Measurements from ENCODE around the gene MYH9. TPM values are rescaled to one million over a fixed set of nuclear protein-coding genes. Genes with fewer than 3 reads are reported as not detected.
"Not testable (repeated sequence)": the region's sequence is repeated elsewhere in the genome, so short reads cannot be mapped to it uniquely, and the experiment has no call there.

MYH9 gene
- total RNA-seq, 1 experiment from 2014 or later: 69.7 TPM

DNA sequence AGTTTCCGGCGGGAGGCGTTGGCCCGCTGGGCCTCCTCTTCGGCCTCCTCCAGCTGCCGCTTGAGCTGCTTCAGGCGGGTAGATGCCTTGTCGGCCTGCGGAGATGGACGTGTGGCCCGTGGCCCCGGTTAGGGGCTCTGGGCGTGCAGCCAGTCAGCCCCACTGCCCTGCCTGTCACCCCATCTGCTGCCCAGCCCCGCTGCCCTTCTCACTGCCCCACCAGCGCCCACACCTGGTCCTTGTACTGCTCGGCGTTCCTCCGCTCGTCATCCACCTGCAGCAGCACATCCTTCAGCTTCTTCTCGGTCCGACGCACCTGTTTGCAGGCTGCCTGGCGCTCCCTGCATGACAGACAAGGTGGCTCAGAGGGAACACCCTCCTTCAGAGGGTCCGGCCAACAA is 103.6 kb downstream of the MYH9 start:
- in situ Hi-C loops (cut with HindIII; ENCODE audit: low pct_unique_long_range_greater_than_20kb, low sequenced_read_pairs): no loop called here
- no peak for DNase-seq (ENCODE audit: low read depth, low spot score)

DNA sequence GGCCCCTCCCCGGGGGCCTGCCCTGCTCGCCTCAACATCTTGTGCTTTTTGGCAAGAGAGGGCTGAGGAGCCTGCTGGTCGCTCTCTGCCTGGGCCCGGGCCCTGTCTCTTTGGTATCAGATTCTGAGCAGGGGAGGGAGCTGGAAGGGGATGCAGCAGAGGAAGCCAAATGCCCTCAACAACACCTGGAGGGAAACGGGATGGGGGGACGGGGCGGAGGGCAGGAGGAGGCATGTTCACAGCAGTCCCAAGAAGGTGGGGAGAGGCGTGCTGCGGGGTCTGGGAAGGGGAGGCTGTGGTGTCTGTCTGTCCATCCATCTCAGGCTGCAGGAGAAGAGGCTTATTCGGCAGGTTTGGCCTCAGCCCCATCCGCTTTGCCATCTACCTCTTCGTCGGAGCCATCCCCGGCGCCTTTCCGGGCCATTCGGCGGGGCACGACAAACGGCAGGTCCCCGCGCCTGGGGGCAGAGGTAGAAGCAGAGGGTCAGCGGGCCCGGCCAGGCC is 105.4 kb downstream of the MYH9 start:
- no peak for DNase-seq (ENCODE audit: low read depth, low spot score)
- in situ Hi-C loops (cut with HindIII; ENCODE audit: low pct_unique_long_range_greater_than_20kb, low sequenced_read_pairs): no loop called here

DNA sequence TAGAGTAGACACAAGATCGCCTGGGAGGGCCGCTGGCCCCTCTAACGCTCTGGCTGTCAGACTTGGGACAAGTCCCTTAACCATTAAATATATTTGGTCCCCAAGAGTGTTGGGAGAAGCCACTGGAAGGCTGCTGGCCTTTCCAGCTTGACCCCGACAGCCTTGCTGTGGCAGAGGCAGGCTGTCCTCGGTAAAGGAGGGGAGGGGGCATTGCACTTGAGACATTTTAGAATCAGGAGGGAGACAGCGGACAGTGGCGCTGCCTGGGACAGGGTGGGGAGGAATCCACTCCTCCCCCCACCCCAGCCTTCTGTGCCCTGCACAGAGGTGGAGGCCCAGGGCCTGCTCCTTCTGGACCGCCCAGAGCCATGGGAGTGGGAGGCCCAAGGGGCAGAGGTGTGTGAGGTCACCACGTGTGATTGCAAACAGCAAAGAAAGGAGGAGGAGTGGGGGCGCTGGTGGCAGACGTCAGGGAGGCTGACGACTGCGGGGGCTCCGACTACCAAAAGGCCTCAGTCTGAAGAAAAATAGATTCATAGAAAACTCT is 105.9 kb downstream of the MYH9 start:
- in situ Hi-C loops (cut with HindIII; ENCODE audit: low pct_unique_long_range_greater_than_20kb, low sequenced_read_pairs): no loop called here
- no peak for DNase-seq (ENCODE audit: low read depth, low spot score)

DNA sequence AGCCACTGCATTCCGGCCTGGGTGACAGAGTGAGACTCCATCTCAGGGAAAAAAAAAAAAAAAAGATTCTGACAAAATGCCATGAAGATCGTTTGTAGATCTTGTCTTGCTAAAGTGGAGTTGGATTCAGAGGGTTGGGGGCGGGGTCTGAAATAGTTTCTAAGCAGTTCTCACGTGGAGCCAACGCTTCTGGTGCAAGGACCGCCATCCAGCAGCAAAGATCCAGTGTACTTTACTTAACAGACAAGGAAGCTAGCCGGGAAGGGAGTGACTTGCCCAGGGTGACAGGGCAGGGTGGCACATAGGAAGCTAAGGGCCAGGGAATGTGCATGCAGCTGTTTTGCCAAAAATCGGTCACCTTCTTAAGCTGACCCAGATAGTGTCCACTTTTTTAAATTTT is 107.4 kb downstream of the MYH9 start:
- in situ Hi-C loops (cut with HindIII; ENCODE audit: low pct_unique_long_range_greater_than_20kb, low sequenced_read_pairs): no loop called here
- no peak for DNase-seq (ENCODE audit: low read depth, low spot score)

DNA sequence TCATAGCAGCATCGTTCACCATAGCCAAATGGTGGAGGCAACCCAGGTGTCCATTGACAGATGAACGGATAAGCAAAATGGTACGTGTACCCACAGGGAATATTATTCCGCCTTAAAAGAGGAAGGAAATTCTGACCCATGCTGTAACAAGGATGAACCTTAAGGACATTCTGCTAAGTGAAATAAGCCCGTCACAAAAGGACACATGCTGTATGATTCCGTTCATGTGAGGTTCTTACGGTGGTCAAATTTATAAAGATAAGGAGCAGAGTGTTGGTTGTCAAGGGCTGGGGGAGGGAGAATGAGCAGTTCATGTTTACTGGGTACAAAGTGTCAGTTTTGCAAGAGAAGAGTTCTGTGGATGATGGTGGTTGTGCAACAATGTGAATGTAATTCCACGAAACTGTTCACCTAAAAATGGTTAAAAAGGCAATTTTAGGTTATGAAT is 108.5 kb downstream of the MYH9 start:
- in situ Hi-C loops (cut with HindIII; ENCODE audit: low pct_unique_long_range_greater_than_20kb, low sequenced_read_pairs): no loop called here

DNA sequence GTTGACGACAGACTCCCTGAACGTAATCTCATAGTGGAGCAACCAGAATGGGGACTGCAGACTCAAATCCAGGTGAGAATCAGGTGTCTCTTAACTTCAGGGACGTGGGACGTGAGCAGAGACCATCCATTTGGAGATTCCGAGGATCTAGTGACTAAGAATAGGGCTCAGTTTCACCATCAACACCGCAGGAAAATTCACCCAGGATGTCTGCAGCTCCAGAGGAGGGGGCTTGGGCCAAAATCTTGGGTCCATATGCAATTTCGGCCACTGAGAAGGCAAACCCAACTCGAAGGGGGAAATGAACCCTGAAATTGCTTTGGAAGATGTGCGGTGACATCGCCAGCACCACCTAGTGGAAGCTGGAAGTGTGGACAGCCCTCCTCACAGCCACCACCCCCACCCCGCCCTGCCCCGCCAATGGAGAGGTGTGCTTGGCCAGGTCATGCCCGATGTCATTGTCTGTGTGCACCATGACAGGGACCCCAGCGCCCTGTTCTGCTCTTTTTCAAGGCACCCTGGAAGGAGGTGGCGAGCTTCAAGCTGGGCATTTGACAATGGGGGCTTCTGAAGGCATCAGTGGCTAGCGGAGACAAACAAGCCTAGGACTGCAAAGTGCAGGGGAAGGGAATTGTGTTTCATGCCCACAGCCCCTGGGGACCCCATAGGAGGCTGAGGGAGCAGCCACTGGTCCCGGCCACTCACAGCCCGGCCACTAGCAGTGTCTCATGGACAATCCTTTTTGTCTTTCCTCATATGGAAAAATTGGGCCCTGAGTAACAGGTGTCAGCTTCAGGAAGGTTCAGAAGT is 110.1 kb downstream of the MYH9 start:
- DNase-seq (ENCODE audit: low read depth, low spot score): peak; percentile 70
- in situ Hi-C loops (cut with HindIII; ENCODE audit: low pct_unique_long_range_greater_than_20kb, low sequenced_read_pairs): no loop called here

More for the DNA sequence above, 108.5 kb downstream of the MYH9 start:
- no peak for DNase-seq (ENCODE audit: low read depth, low spot score)

DNA sequence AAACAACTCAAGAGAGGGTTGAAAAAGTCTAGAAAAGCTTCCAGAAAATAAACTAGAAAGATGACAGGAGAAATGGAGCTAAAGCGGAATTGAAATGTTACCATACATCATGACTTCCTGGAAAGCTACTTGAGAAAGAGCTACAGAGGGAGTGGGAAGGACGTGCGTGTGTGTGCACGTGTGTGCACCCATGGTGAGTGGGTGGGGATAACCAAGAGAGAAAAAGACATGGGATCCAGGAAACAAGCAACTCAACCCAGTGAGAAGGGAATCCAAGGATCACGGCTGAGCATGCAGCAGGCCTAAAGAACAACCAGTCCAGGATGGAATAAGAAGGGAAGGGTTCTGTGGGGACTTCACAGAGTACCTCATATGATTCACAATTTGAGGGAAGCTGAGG is 113.2 kb downstream of the MYH9 start:
- no peak for DNase-seq (ENCODE audit: low read depth, low spot score)
- in situ Hi-C loops (cut with HindIII; ENCODE audit: low pct_unique_long_range_greater_than_20kb, low sequenced_read_pairs): no loop called here

DNA sequence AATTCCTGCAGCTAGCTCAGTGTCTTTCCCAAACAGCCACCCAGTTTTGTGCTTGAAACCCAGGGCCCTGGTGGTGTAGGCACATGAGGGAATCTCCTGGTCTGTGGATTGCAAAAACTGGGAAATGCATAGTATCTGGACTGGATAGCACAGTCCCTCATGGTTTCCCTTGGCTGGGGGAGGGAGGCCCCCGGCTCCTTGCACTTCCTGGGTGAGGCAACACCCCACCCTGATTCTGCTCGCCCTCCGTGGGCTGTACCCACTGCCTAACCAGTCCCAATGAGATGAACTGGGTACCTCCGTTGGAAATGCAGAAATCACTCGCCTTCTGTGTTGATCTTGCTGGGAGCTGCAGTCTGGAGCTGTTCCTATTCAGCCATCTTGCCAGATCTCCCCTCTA is 115.8 kb downstream of the MYH9 start:
- DNase-seq (ENCODE audit: low read depth, low spot score); in situ Hi-C loops (cut with HindIII; ENCODE audit: low pct_unique_long_range_greater_than_20kb, low sequenced_read_pairs): not testable (repeated sequence)

DNA sequence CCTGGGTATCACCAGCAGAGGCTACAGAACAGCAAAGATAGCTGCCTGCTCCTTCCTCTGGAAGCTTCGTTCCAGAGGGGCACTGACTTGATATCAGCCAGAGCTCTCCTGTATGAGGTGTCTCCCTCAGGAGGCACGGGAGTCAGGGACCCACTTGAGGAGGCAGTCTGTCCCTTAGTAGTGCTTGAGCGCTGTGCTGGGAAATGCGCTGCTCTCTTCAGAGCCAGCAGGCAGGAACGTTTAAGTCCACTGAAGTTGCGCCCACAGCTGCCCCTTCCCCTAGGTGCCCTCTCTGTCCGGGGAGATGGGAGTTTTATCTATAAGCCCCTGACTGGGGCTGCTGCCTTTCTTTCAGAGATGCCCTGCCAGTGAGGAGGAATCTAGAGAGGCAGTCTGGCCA is 116.5 kb downstream of the MYH9 start:
- in situ Hi-C loops (cut with HindIII; ENCODE audit: low pct_unique_long_range_greater_than_20kb, low sequenced_read_pairs); DNase-seq (ENCODE audit: low read depth, low spot score): not testable (repeated sequence)

DNA sequence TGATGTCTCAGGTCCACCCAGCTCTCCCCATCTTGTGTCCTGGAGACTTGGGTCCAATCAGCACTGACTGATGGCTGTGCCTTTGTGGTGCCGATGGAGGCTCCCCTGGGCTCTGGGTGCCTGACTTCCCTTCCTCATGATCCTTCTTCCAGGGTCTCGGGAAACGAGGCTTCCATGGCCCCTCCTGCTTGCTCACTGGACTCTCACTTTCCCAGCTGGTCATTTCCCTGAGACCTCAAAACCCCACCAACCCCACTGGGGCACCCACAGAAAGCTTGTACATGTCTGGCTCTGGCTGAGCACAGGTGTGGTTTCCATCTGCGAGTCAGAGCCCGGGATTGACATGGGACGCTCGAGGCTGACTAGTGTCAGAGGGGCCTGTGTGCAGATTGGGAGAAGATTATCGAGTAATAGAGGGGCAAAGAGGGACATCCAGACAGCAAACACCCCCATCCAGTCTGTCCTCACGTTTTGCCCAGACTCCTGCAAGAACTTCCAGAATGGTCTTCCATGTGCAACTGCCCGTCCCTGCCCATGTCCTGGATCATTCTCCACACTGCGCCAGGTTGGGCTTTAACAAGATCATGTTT is 119.8 kb downstream of the MYH9 start:
- DNase-seq (ENCODE audit: low read depth, low spot score): no peak
- in situ Hi-C loops (cut with HindIII; ENCODE audit: low pct_unique_long_range_greater_than_20kb, low sequenced_read_pairs): no loop called here

GRCh38 chr22:36267058-36267457 is 120.7 kb downstream of the MYH9 start:
- in situ Hi-C loops (cut with HindIII; ENCODE audit: low pct_unique_long_range_greater_than_20kb, low sequenced_read_pairs): no loop called here
- no peak for DNase-seq (ENCODE audit: low read depth, low spot score)

DNA sequence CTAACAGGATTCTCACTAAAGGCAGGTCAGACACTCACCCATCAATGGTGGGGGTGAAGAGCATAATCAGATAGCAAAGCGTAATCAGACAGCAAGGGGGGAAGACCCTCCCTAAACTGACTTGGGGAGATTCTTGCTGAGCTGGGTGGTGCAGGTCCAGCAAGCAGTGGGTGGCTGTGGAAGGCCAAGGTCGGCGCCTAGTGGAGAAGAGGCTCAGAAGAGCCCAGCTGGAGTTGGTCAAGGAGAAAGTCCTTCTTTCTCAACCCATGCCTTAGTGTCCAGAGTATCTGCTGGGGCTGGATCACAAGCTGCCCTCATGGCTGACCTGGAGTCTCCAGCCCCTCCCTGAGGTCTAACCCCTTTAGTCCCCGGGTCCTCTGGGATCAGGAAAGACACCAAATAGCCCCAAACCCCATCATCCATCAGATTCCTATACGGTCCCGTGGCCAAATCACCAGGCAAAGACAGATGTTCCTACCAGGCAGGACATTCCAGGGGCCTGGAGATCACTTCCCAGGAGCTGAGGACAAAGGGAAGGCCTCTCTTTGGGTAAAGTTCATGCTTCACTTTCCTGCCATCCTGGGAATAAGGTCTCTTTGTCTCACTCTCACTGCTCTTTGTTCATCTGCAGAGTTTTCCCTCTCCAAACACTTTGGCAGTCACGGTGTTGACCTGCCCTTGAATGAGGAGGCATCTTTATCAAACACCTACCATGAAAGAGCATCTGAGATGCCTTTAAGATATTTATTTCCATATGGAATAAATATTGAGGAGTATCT is 123.7 kb downstream of the MYH9 start:
- peak; percentile 35 for DNase-seq (ENCODE audit: low read depth, low spot score)
- in situ Hi-C loops (cut with HindIII; ENCODE audit: low pct_unique_long_range_greater_than_20kb, low sequenced_read_pairs): not testable (repeated sequence)

GRCh38 chr22:36263216-36263673 is 124.5 kb downstream of the MYH9 start:
- DNase-seq (ENCODE audit: low read depth, low spot score); in situ Hi-C loops (cut with HindIII; ENCODE audit: low pct_unique_long_range_greater_than_20kb, low sequenced_read_pairs): not testable (repeated sequence)

DNA sequence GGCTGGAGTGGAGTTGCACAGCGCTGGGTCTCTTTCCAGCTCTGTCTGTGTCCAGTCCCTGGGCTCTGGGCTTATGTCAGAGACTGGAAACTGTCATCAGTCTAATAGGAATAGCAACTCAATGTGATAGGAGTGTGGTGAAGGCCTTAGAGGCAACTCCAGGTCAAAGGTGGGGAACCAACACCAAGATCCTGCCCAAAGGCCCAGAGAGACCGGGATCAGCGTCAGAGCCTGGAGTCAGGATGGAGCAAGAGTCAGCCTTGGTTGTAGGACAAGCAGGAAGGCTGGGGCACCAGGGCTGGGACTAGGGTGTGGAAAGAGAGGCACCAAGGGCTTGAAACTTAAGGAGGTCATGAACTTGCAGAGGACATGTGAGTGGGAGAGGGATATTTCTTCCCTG is 125.5 kb downstream of the MYH9 start:
- in situ Hi-C loops (cut with HindIII; ENCODE audit: low pct_unique_long_range_greater_than_20kb, low sequenced_read_pairs); DNase-seq (ENCODE audit: low read depth, low spot score): not testable (repeated sequence)

- in situ Hi-C loops (cut with HindIII; ENCODE audit: low pct_unique_long_range_greater_than_20kb, low sequenced_read_pairs); DNase-seq (ENCODE audit: low read depth, low spot score): not testable (repeated sequence)
Observed at GRCh38 chr22:36261675-36262074, 126.1 kb downstream of the MYH9 start.

DNA sequence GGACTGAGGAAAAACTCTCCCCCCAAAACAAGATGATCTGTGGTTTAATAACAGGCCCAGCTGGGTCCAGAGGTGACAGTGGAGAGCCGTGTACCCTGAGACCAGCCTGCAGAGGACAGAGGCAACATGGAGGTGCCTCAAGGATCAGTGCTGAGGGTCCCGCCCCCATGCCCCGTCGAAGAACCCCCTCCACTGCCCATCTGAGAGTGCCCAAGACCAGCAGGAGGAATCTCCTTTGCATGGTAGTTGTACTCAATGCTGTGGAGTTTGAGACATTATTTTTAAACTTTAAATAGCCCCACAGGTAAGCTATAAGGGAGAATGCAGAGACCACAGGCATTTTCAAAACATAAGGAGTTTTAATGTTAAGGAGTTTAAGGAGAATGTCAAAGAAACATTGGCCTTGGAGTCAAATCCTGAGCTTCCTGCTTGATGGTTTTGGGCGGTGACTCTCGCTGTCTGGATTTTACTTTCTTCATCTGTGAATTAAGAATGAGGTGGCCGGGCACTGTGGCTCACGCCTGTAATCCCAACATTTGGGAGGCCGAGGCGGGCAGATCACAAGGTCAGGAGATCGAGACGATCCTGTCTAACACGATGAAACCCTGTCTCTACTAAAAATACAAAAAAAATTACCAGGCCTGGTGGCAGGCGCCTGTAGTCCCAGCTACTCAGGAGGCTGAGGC is 128.0 kb downstream of the MYH9 start:
- in situ Hi-C loops (cut with HindIII; ENCODE audit: low pct_unique_long_range_greater_than_20kb, low sequenced_read_pairs): no loop called here
- no peak for DNase-seq (ENCODE audit: low read depth, low spot score)
